Measurements from ENCODE around the gene ARPC5L. TPM values are rescaled to one million over a fixed set of nuclear protein-coding genes. Genes with fewer than 3 reads are reported as not detected.

Gene ARPC5L
- total and polyA plus RNA-seq, 2 of the 13 experiments (the other 11 are each of a cell fraction or from before 2014, with no cell fraction given), result 29.9 to 33.8 TPM

DNA sequence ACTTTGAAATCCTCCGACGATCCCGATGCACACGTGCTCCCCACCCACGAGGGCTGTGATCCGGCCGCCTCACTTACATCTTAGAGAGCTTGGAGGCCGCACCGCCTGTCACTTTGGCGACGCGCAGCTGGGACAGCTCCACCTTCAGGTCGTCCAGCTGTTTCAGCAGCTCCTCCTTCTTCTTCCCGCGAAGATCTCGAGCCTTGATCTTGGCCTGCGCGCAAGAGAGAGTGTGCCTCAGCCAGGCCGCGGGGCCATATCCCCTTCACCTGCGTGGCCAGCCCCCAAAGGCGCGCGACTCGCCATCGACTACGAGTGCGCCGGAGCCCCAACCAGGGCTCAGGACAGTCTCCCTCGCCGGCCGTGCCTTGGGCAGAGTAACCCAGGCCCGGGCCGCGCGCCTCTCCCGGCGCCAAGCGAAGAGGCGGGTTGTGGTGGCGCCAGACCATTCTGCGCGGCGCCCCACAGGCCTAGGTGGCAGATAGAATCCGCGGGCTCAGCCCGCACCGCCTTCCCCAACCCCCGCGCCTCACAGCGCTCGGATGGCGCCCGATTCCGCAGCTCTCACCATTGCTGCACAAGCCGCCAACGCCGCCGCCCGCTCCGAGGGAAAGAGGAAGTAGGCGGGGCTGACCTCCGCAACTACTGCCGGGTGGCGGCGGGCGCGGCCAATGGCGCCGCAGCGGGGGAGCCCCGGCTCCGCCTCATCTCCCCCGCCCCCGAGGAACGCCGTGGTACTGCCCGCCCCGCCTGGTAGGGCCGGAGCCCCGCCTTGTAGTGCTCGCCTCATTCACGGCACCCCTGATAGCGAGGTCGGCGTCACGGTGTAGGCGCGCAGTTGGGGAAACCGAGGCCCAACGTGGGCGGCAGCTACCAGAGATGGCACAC is at the start of gene ARPC5L, which contains the start of gene RPL35 (continued):
- TF ChIP-seq, protein P1, sequence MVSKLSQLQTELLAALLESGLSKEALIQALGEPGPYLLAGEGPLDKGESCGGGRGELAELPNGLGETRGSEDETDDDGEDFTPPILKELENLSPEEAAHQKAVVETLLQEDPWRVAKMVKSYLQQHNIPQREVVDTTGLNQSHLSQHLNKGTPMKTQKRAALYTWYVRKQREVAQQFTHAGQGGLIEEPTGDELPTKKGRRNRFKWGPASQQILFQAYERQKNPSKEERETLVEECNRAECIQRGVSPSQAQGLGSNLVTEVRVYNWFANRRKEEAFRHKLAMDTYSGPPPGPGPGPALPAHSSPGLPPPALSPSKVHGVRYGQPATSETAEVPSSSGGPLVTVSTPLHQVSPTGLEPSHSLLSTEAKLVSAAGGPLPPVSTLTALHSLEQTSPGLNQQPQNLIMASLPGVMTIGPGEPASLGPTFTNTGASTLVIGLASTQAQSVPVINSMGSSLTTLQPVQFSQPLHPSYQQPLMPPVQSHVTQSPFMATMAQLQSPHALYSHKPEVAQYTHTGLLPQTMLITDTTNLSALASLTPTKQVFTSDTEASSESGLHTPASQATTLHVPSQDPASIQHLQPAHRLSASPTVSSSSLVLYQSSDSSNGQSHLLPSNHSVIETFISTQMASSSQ (IDR thresholded peaks at IDR 0.05; ENCODE audit: low read depth), result no peak; the same call in 1 of the 2 replicates
- TF ChIP-seq, protein P1 (CRISPR knock-in tag; IDR thresholded peaks at IDR 0.05; ENCODE audit: borderline replicate concordance), result peak; percentile 46; the same call in 1 of the 2 replicates
- TF ChIP-seq TEAD3 (CRISPR knock-in tag; optimal IDR thresholded peaks at IDR 0.05; ENCODE audit: borderline replicate concordance) (peak; percentile 1), ZNF333 (CRISPR knock-in tag; IDR thresholded peaks at IDR 0.05; ENCODE audit: borderline replicate concordance) (0 out of 2 replicates have a peak, but pooled peaks have one; percentile 81), ZNF256 (CRISPR knock-in tag; conservative IDR thresholded peaks at IDR 0.05) (peak; percentile 18; the same call in 1 of the 2 replicates), ZNF329 (CRISPR knock-in tag; IDR thresholded peaks at IDR 0.05; ENCODE audit: low read depth) (no peak), HNRNPLL (IDR thresholded peaks at IDR 0.05; ENCODE audit: low read depth, low read length, poor library complexity, severe bottlenecking) (peak; percentile 35), XBP1 (CRISPR knock-in tag; IDR thresholded peaks at IDR 0.05) (no peak), CHD4 (IDR thresholded peaks at IDR 0.05; ENCODE audit: borderline replicate concordance, low read length) (no peak), SOX5 (CRISPR knock-in tag; IDR thresholded peaks at IDR 0.05; ENCODE audit: borderline replicate concordance) (peak; percentile 17; the same call in 1 of the 2 replicates), ZNF841 (CRISPR knock-in tag; IDR thresholded peaks at IDR 0.05; ENCODE audit: borderline replicate concordance) (0 out of 2 replicates have a peak, but pooled peaks have one; percentile 52), YEATS2 (CRISPR knock-in tag; IDR thresholded peaks at IDR 0.05; ENCODE audit: borderline replicate concordance) (peak; percentile 100), REL (CRISPR knock-in tag; conservative IDR thresholded peaks at IDR 0.05) (peak; percentile 83), SRSF1 (optimal IDR thresholded peaks at IDR 0.05; ENCODE audit: low read depth, low read length) (peak; percentile 87), TBX2 (CRISPR knock-in tag; IDR thresholded peaks at IDR 0.05; ENCODE audit: borderline replicate concordance) (peak; percentile 70), CENPT (CRISPR knock-in tag; IDR thresholded peaks at IDR 0.05; ENCODE audit: low read depth) (peak; percentile 78), GABPA (IDR thresholded peaks at IDR 0.05; ENCODE audit: low read depth, low read length) (no peak), GABPA (CRISPR knock-in tag; IDR thresholded peaks at IDR 0.05; ENCODE audit: low read depth) (peak; percentile 89)
- TF ChIP-seq, protein P2, sequence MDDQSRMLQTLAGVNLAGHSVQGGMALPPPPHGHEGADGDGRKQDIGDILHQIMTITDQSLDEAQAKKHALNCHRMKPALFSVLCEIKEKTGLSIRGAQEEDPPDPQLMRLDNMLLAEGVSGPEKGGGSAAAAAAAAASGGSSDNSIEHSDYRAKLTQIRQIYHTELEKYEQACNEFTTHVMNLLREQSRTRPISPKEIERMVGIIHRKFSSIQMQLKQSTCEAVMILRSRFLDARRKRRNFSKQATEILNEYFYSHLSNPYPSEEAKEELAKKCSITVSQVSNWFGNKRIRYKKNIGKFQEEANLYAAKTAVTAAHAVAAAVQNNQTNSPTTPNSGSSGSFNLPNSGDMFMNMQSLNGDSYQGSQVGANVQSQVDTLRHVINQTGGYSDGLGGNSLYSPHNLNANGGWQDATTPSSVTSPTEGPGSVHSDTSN (CRISPR knock-in tag; IDR thresholded peaks at IDR 0.05; ENCODE audit: borderline replicate concordance), result no peak
- TF ChIP-seq, protein P3, sequence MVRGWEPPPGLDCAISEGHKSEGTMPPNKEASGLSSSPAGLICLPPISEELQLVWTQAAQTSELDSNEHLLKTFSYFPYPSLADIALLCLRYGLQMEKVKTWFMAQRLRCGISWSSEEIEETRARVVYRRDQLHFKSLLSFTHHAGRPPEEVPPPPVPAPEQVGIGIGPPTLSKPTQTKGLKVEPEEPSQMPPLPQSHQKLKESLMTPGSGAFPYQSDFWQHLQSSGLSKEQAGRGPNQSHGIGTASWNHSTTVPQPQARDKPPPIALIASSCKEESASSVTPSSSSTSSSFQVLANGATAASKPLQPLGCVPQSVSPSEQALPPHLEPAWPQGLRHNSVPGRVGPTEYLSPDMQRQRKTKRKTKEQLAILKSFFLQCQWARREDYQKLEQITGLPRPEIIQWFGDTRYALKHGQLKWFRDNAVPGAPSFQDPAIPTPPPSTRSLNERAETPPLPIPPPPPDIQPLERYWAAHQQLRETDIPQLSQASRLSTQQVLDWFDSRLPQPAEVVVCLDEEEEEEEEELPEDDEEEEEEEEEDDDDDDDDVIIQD (CRISPR knock-in tag; IDR thresholded peaks at IDR 0.05; ENCODE audit: low read depth), result no peak
- TF ChIP-seq, protein P4, sequence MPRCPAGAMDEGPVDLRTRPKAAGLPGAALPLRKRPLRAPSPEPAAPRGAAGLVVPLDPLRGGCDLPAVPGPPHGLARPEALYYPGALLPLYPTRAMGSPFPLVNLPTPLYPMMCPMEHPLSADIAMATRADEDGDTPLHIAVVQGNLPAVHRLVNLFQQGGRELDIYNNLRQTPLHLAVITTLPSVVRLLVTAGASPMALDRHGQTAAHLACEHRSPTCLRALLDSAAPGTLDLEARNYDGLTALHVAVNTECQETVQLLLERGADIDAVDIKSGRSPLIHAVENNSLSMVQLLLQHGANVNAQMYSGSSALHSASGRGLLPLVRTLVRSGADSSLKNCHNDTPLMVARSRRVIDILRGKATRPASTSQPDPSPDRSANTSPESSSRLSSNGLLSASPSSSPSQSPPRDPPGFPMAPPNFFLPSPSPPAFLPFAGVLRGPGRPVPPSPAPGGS (CRISPR knock-in tag; IDR thresholded peaks at IDR 0.05), result peak; percentile 85
